GM20000 (cell line): ENCODE results near the gene GPR55.
A peak's percentile ranks its signal among the peaks of the same experiment; 100 is the strongest.

Experiments
- DNase-seq: peaks from one replicate; pipeline ENCODE4 v3.0.0; 2012; ENCODE audit warnings: low spot score
- CTCF ChIP-seq: IDR thresholded peaks from 2 replicates; pipeline ENCODE4 v1.5.1; 2012; ENCODE audit warnings: mild to moderate bottlenecking, control low read depth; ENCODE audit errors: extremely low read depth, missing control alignments

Gene GPR55

GRCh38 chr2:230864605-230865306 is 60.3 kb downstream of the GPR55 start, which contains the start of gene ITM2C:
Gene ITM2C, plus strand, starts transcription at chr2:230864942. Its CDS starts 84 bp downstream, at chr2:230865026.
- TF ChIP-seq CTCF = peak; percentile 55
- peak; percentile 94 for DNase-seq

- TF ChIP-seq CTCF = no peak
- DNase-seq = no peak
Observed at GRCh38 chr2:230864122-230864604, 60.9 kb downstream of the GPR55 start.

- no peak for TF ChIP-seq CTCF
- no peak for DNase-seq
Observed at GRCh38 chr2:230863442-230864121, 61.5 kb downstream of the GPR55 start.

GRCh38 chr2:230863031-230863430 is 62.0 kb downstream of the GPR55 start:
- no peak for TF ChIP-seq CTCF
- DNase-seq = no peak

GRCh38 chr2:230862292-230862691 is 62.8 kb downstream of the GPR55 start:
- DNase-seq = no peak
- TF ChIP-seq CTCF = no peak

GRCh38 chr2:230861552-230862255 is 63.3 kb downstream of the GPR55 start:
- no peak for TF ChIP-seq CTCF
- no peak for DNase-seq
